HuH-7.5 (cell line): ENCODE results near the gene FERMT1.
"Not testable (repeated sequence)": the region's sequence is repeated elsewhere in the genome, so short reads cannot be mapped to it uniquely, and the experiment has no call there.

ENCODE experiments used
- DNase-seq: peaks from one replicate; pipeline ENCODE4 v3.0.0; 2011; ENCODE audit warnings: low spot score

Gene FERMT1

DNA sequence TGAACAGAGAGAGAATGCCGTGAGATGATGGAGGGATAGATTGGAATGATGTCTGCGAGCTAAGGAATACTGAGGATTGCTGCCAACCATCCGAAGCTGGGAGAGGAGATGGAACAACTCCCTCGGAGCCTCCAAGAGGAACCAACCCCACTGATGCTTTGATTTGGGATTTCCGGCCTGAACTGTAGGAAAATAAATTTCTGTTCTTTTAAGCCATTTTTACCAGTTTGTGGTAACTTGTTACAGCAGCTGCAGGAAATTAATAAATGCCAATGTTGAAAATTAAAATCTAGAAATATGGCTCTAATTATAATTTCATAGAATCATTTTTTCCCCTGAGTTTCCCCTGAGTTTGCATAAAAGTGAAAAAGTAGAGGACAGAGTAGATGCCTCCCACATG is 83.1 kb downstream of the FERMT1 start:
- no peak for DNase-seq

DNA sequence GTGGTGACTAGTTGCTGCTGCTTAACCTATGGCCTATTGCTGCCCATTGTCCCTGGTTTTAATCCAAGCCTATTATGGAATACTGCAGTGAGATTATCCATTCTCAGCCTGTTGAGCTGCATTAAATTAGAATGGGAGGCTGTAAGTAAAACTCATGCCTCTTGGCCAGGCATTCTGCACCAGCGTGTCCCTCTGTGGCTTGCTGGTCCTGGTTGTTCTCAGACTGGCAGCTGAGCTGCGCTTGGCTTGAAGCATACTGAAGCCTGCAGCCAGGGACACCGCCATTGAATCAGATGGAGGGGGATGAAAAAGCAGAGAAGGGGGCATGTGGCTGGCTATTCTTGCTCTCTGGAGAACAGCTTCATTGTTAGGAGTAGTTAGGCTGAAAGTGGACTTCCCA is 84.6 kb downstream of the FERMT1 start:
- no peak for DNase-seq

DNA sequence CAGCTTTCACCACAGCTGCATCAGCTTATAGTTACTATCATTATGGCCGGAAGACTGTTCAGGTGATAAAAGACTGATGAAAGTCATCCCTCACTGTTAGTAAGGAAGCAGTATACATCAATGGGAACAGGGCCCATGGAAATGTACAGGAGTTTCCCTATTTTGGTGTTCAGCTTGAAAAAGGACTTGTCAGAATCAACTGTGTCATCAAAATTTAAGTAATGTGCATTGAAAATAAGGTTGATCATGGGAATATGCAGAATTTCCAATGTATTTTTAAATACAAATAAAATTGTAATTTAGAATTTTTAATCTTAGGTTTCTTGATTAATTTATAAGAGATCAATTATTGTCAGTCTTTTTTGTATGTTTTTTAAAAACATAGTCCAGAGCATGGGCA is 85.7 kb downstream of the FERMT1 start:
- no peak for DNase-seq

DNA sequence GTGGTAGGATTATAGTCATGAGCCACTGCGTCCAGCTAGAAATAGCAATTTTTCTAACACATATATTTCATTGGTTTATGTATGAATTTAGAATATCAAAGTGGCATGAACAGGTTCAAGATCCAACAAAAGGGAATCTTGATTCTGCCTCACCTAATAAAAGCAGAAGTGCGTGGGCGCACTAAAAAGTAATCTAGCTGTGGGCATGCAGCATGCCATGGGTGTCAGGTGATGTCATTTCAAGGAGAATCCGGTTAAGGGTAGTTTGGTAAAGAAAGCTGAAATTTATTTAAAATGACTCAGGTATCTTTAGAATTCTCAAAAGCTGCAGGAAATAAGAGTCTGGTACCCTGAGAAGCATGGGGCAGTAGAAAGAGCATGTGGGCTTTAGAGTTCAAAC is 86.6 kb downstream of the FERMT1 start:
- no peak for DNase-seq

DNA sequence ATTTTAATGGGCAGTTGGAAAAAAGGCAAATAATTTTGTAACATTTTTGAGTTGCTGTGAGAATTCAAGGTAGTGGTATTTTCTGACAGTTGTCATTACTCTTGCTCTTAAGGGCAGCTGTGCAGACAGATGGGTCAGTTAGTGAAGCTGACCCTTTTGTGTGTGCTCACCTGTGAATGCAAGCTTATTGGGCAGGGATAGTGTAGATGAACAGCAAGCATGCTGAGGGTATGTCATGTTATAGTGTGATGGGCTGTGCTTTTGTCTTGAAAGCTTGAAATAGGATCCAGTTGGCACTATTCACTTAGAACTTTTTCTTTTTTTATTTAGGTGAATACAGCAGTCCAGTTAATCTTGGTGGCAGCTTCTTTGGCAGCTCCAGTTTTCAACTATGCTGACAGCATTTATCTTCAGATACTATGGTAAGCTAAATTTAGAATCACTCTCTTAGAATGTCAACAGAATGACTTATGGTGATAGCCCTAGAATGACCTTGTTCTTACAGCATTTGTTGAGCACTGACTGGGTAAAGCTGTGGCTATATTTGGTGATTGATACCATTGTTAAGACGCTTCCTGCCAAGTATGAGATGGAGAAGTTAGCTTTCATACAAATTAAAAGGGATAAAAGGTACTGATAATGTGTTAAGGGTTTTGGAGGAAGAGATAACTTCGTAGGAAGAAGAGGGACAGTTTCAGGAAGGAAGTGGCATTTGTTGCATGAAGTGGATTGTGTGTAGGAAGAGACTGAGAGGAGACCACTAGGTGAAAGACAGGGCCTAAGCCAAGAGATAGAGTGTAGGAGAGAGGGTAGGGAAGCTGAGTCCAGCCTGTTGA is 88.5 kb downstream of the FERMT1 start:
- no peak for DNase-seq

DNA sequence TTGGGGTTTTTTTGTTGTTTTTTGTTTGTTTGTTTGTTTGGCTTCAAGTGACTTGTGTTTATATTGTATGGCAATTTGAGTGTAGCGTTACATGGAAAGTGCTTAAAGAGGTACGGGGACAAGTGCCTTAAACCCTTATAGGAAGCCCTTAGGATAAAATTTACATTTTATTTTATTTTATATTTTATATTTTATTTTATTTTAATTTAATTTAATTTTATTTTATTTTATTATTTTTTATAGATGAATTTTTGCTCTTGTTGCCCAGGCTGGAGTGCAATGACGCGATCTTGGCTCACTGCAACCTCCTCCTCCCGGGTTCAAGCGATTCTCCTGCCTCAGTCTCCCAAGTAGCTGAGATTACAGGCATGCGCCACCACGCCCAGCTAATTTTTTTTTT is 89.9 kb downstream of the FERMT1 start:
- DNase-seq, result not testable (repeated sequence)

DNA sequence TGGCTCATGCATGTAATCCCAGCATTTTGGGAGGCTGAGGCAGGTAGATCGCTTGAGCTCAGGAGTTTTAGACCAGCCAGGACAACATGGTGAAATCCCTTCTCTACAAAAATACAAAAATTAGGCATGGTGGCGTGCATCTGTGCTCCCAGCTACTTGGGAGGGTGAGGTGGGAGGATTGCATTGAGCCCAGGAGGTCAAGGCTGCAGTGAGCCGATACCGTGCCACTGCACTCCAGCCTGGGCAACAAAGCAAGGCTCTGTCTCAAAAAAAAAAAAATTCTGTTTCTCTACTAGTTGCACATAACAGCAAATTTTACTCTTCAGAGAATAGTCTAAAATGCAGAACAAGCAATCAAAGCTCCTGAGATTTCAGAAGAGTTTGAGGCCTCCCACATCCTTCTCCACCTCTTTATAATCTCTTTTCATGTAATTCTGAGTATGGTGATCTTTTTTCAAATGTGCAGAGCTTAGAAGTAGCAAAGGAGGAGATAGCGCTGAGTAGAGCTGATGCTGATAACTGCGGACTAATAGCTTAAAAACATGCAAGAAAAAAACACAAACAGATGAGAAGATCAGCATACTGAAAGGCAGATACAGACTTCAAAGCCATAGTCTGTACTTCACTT is 92.3 kb downstream of the FERMT1 start:
- no peak for DNase-seq

DNA sequence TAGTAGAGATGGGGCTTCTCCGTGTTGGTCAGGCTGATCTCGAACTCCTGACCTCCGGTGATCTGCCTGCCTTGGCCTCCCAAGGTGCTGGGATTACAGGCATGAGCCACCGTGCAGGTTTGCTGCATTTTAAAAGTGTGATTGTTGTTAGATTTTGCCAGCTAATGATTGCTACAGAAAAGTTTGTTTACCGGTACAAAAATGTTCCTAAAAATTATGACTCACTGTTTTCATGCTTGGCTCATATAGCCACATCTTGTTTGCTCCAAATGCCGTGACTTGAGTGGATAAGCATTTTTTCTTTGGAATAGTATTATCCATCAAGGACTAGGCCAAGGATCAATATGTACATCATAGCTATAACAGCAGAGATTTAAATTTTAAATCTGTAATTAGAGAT is 93.3 kb downstream of the FERMT1 start:
- no peak for DNase-seq

DNA sequence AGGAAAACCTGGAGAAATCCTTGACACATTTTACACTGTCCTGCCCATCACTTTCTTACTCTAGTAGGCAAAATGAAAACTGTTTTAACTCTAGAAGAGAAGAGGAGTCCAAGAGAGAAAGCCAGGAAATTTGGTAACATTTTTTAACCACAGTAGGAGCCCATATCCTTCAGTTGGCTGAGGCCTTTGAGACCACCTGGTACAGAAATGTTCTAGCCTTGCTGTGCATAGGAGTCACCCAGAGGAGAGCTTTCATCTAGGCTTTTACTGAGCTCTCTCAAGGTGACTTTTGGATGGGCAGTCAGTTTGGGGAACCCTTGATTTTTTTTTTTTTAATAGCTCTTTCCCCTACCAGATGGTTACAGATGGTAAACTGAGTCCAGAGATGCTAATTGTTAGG is 94.0 kb downstream of the FERMT1 start:
- no peak for DNase-seq

DNA sequence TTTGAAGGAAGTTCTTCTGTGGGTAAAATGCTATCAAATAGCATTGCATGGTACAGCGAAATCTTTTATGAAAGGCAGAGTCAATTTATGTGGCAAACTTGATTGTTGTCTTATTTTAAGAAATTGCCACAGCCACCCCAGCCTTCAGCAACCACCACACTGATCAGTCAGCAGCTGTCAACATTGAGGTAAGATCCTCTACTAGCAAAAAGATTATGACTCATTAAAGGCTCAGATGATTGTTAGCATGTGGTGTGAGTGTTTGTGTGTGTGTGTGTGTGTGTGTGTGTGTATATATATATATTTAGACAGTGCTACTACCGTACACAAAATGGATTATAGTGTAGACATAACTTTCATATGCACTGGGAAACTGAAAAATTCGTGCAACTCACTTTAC is 96.8 kb downstream of the FERMT1 start:
- no peak for DNase-seq
